HG03280 (cell line): Measurements from ENCODE around the gene EBLN2.

Experiments
- ATAC-seq: cut with Tn5 transposase; IDR thresholded peaks from one replicate; pipeline ENCODE4 v1.9.1; 2021; ENCODE audit warnings: mild to moderate bottlenecking, moderate library complexity; ENCODE audit not compliant: unreplicated experiment

The EBLN2 gene

GRCh38 chr3:73101881-73102280 is 40.4 kb downstream of the EBLN2 start:
- no peak for ATAC-seq

- ATAC-seq = no peak
These were observed 45.8 kb downstream of the EBLN2 start for GRCh38 chr3:73107215-73107614.

DNA sequence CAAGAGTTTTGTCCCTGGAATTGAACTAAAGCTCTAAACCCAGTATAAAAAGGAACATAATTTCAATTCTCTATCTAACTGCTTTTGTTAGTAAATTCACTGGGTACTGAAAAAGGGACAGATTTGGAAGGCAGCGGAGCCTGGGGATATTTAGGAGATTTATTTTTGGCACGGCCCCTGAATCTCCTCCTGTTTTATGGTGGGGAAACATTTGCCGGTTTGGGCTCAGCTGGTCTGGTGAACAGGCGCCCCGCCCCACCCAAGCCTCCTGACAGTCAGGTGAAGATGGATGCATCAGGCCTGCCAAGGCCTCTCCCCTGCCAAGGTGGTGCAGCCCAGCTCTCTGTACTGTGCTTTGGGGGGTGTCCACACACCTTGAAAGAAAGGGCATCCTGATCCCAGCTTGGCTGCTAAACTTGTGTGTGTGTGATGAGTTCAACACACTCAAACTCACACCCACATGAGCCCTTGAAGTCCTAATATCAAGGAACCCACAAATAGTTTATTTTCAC is 46.3 kb downstream of the EBLN2 start:
- ATAC-seq = no peak

- ATAC-seq = no peak
These were observed 47.3 kb downstream of the EBLN2 start for GRCh38 chr3:73108750-73109149.

DNA sequence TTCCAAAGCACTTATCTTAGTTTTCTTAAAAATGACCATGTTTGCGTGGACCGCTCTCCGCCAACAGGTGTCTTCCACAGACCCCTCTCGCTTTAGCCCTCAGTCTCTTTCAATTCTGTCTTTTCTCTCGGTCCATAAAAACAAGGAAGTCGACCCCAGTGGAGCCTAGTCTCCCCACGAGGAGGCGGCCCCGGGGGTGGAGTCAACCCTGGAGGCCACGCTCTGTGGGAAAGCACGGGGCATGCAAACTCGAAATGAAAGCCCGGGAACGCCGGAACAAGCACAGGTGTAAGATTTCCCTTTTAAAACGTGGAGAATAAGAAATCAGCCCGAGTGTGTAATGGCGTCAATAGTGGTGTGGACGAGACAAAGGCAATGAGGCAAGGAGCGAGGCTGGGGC is 49.1 kb downstream of the EBLN2 start:
- no peak for ATAC-seq
